NCI-H1436 (cell line): ENCODE data around the gene HMGN4.
"Not testable (repeated sequence)": the region's sequence is repeated elsewhere in the genome, so short reads cannot be mapped to it uniquely, and the experiment has no call there.

Experiments
- DNase-seq: peaks from one replicate; lab custom pipeline; 2025; lab: John Stamatoyannopoulos, UW

The HMGN4 gene

GRCh38 chr6:26537846-26538571 lies at the start of gene HMGN4:
HMGN4 (plus strand) TSS chr6:26538366; CDS start chr6:26545207, 6,841 bp downstream.
- DNase-seq: peak; percentile 74

GRCh38 chr6:26489996-26490964 lies 47.9 kb upstream of the HMGN4 start:
- no peak for DNase-seq

GRCh38 chr6:26491604-26492003 lies 46.6 kb upstream of the HMGN4 start:
- no peak for DNase-seq

GRCh38 chr6:26493258-26493657 lies 44.9 kb upstream of the HMGN4 start:
- DNase-seq: no peak

- no peak for DNase-seq
Observed at GRCh38 chr6:26494117-26494516, 44.0 kb upstream of the HMGN4 start.

GRCh38 chr6:26495281-26495680 lies 42.9 kb upstream of the HMGN4 start:
- DNase-seq: no peak

- DNase-seq: no peak
Observed at GRCh38 chr6:26497610-26498009, 40.6 kb upstream of the HMGN4 start.

GRCh38 chr6:26500102-26500501 lies 38.1 kb upstream of the HMGN4 start, which contains the start of gene BTN1A1:
BTN1A1 (plus strand) TSS chr6:26500303; CDS start chr6:26501287, 984 bp downstream.
- DNase-seq: no peak

GRCh38 chr6:26501482-26501986 lies 36.6 kb upstream of the HMGN4 start:
- DNase-seq: no peak

- DNase-seq: no peak
Observed at GRCh38 chr6:26502165-26502564, 36.0 kb upstream of the HMGN4 start.

- no peak for DNase-seq
Observed at GRCh38 chr6:26502626-26503025, 35.5 kb upstream of the HMGN4 start.

- no peak for DNase-seq
Observed at GRCh38 chr6:26507658-26508057, 30.5 kb upstream of the HMGN4 start.

- DNase-seq: not testable (repeated sequence)
Observed at GRCh38 chr6:26511033-26511432, 27.1 kb upstream of the HMGN4 start.

- DNase-seq: no peak
Observed at GRCh38 chr6:26514984-26515383, 23.2 kb upstream of the HMGN4 start.

- DNase-seq: no peak
Observed at GRCh38 chr6:26516481-26517427, 21.4 kb upstream of the HMGN4 start.

GRCh38 chr6:26519359-26519758 lies 18.8 kb upstream of the HMGN4 start:
- no peak for DNase-seq

GRCh38 chr6:26520237-26520849 lies 17.8 kb upstream of the HMGN4 start:
- DNase-seq: no peak

- DNase-seq: peak; percentile 80
Observed at GRCh38 chr6:26520850-26521599, 17.1 kb upstream of the HMGN4 start.

GRCh38 chr6:26521600-26522391 lies 16.4 kb upstream of the HMGN4 start:
- no peak for DNase-seq
